ENCODE data around the gene FBLN2. TPM values are rescaled to one million over a fixed set of nuclear protein-coding genes. Genes with fewer than 3 reads are reported as not detected.

The FBLN2 gene
- total RNA-seq, 1 donor from 2014 or later: 5.8 TPM

DNA sequence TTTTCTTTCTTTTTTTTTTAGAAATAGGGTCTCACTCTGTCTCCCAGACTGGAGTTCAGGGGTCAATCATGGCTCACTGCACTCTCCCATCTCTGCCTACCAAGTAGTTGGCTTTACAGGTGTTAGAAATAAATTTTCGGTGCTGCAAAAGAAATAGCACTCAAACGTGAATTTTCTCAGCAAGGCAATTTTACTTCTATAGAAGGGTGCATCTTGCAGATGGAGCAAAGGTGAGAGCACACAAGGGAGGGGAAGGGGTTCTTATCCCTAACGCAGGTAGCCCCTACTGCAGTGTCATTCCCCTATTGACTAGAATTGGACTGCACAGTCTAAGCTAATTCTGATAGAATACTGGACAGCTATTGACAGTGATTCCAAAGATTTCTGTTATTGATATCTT, 6.8 kb upstream of the FBLN2 start:
- DNase-seq (ENCODE audit: low spot score, unreplicated experiment): no peak
- Mint-ChIP-seq H3K4me1 (ENCODE audit: low read depth) (peaks cover 3% of the 10 kb centered on the region), H3K4me3 (ENCODE audit: low read depth) (no peak overlapping the region), H3K27me3 (peaks cover 36% of the 10 kb centered on the region), H3K36me3 (ENCODE audit: insufficient read depth) (no peaks in the 10 kb centered on the region), H3K27ac (no peak overlapping the region), H3K9me3 (ENCODE audit: low read depth) (peaks cover 3% of the 10 kb centered on the region)
- TF ChIP-seq, protein P1, sequence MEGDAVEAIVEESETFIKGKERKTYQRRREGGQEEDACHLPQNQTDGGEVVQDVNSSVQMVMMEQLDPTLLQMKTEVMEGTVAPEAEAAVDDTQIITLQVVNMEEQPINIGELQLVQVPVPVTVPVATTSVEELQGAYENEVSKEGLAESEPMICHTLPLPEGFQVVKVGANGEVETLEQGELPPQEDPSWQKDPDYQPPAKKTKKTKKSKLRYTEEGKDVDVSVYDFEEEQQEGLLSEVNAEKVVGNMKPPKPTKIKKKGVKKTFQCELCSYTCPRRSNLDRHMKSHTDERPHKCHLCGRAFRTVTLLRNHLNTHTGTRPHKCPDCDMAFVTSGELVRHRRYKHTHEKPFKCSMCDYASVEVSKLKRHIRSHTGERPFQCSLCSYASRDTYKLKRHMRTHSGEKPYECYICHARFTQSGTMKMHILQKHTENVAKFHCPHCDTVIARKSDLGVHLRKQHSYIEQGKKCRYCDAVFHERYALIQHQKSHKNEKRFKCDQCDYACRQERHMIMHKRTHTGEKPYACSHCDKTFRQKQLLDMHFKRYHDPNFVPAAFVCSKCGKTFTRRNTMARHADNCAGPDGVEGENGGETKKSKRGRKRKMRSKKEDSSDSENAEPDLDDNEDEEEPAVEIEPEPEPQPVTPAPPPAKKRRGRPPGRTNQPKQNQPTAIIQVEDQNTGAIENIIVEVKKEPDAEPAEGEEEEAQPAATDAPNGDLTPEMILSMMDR (IDR thresholded peaks at IDR 0.05; ENCODE audit: unreplicated experiment): no peak

DNA sequence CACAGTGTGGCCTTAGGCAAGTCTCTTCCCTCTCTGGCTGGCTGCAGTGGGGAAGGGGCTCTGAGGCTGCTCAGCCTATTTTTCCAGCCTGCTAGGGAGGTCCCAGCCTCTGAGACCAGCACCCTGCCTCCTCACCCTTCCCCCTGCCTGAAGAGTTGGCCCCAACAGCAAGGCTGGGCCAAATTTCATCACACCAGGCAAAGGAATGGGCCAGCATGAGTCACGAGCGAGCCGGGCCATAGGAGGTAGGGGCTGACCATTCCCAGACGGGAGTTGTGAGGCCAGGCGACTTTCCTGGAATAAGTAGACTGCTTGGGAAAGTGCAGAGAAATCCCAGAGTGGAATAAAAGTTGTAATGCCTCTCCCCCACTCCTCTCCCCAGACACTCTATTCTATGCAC, 5.7 kb upstream of the FBLN2 start:
- no peak overlapping the region for H3K4me3 Mint-ChIP-seq (ENCODE audit: low read depth)
- TF ChIP-seq, protein P1 (IDR thresholded peaks at IDR 0.05; ENCODE audit: unreplicated experiment): no peak
- peaks cover 46% of the 10 kb centered on the region for H3K27me3 Mint-ChIP-seq
- H3K9me3 Mint-ChIP-seq (ENCODE audit: low read depth): no peaks in the 10 kb centered on the region
- peaks cover 4% of the 10 kb centered on the region for H3K4me1 Mint-ChIP-seq (ENCODE audit: low read depth)
- H3K36me3 Mint-ChIP-seq (ENCODE audit: insufficient read depth): no peaks in the 10 kb centered on the region
- no peak overlapping the region for H3K27ac Mint-ChIP-seq
- DNase-seq (ENCODE audit: low spot score, unreplicated experiment): no peak

GRCh38 chr3:13544293-13544831, 4.6 kb upstream of the FBLN2 start:
- no peak overlapping the region for H3K27ac Mint-ChIP-seq
- H3K4me1 Mint-ChIP-seq (ENCODE audit: low read depth): peaks cover 5% of the 10 kb centered on the region
- no peaks in the 10 kb centered on the region for H3K36me3 Mint-ChIP-seq (ENCODE audit: insufficient read depth)
- TF ChIP-seq, protein P1 (IDR thresholded peaks at IDR 0.05; ENCODE audit: unreplicated experiment): no peak
- peaks cover 46% of the 10 kb centered on the region for H3K27me3 Mint-ChIP-seq
- DNase-seq (ENCODE audit: low spot score, unreplicated experiment): no peak
- H3K9me3 Mint-ChIP-seq (ENCODE audit: low read depth): no peaks in the 10 kb centered on the region
- H3K4me3 Mint-ChIP-seq (ENCODE audit: low read depth): no peak overlapping the region

GRCh38 chr3:13544951-13545651, 3.8 kb upstream of the FBLN2 start:
- no peak for DNase-seq (ENCODE audit: low spot score, unreplicated experiment)
- Mint-ChIP-seq H3K4me1 (ENCODE audit: low read depth) (peaks cover 7% of the 10 kb centered on the region), H3K27ac (no peak overlapping the region)

DNA sequence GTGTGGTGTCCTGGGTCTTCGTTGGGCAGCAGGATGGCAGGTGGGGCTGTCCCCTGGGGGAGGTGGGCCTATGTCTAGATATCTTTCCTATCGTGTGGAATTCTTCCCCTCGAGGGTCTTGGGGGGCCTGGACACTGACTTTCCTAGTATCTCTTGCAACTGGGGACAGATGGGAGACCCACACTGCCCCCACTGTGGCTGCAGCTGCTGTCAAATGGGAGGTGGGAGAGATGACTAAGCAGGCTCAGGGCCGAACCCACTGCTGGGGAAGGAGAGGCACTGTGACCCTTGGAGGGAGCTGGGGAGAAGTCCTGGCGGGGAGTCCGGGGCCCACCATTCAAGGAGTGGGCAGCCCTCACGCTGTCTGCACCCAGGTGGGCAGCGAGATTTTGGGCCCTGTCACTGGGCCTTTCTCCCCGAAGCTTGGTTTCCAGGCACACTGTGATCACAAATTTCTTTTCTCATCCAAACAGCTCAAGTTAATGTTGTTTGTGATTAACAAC, 2.9 kb upstream of the FBLN2 start:
- Mint-ChIP-seq H3K36me3 (ENCODE audit: insufficient read depth) (no peaks in the 10 kb centered on the region), H3K9me3 (ENCODE audit: low read depth) (no peaks in the 10 kb centered on the region), H3K4me3 (ENCODE audit: low read depth) (no peak overlapping the region), H3K27me3 (peaks cover 56% of the 10 kb centered on the region), H3K27ac (no peak overlapping the region), H3K4me1 (ENCODE audit: low read depth) (peaks cover 7% of the 10 kb centered on the region)
- DNase-seq (ENCODE audit: low spot score, unreplicated experiment): no peak
- TF ChIP-seq, protein P1 (IDR thresholded peaks at IDR 0.05; ENCODE audit: unreplicated experiment): no peak

More at GRCh38 chr3:13544951-13545651, 3.8 kb upstream of the FBLN2 start:
- H3K9me3 Mint-ChIP-seq (ENCODE audit: low read depth): no peaks in the 10 kb centered on the region
- no peaks in the 10 kb centered on the region for H3K36me3 Mint-ChIP-seq (ENCODE audit: insufficient read depth)
- peaks cover 53% of the 10 kb centered on the region for H3K27me3 Mint-ChIP-seq
- no peak overlapping the region for H3K4me3 Mint-ChIP-seq (ENCODE audit: low read depth)
- TF ChIP-seq, protein P1 (IDR thresholded peaks at IDR 0.05; ENCODE audit: unreplicated experiment): no peak
